IPS-18a (cell line): ENCODE data around the gene AGBL1.

Experiments used
- H3K27ac ChIP-seq: one replicate; pipeline ENCODE4 v1.5.1; 2013; ENCODE audit warnings: low read length
- H3K27me3 ChIP-seq: one replicate; pipeline ENCODE4 v1.6.1; 2013; ENCODE audit warnings: mild to moderate bottlenecking, low read length; ENCODE audit not compliant: control insufficient read depth, insufficient read depth
- H3K36me3 ChIP-seq: one replicate; pipeline ENCODE4 v1.6.1; 2013; ENCODE audit warnings: low read depth, low read length; ENCODE audit not compliant: control insufficient read depth
- H3K4me1 ChIP-seq: one replicate; pipeline ENCODE4 v1.6.1; 2013; ENCODE audit warnings: low read depth, low read length; ENCODE audit not compliant: control insufficient read depth
- H3K4me3 ChIP-seq: one replicate; pipeline ENCODE4 v1.5.1; 2013; ENCODE audit warnings: low read length
- H3K9ac ChIP-seq: one replicate; pipeline ENCODE4 v1.6.1; 2013; ENCODE audit warnings: mild to moderate bottlenecking, low read length, moderate library complexity
- H3K9me3 ChIP-seq: one replicate; pipeline ENCODE4 v1.6.1; 2013; ENCODE audit warnings: low read depth, low read length; ENCODE audit not compliant: control insufficient read depth

The AGBL1 gene

GRCh38 chr15:86384186-86384585, 304.5 kb downstream of the AGBL1 start:
- no peak overlapping the region for H3K27ac ChIP-seq
- no peaks in the 10 kb centered on the region for H3K9me3 ChIP-seq
- H3K27me3 ChIP-seq, result no peaks in the 10 kb centered on the region
- no peak overlapping the region for H3K9ac ChIP-seq
- H3K36me3 ChIP-seq, result no peaks in the 10 kb centered on the region
- peaks cover 6% of the 10 kb centered on the region for H3K4me1 ChIP-seq
- no peak overlapping the region for H3K4me3 ChIP-seq

- Histone ChIP-seq H3K27me3 (no peaks in the 10 kb centered on the region), H3K4me1 (no peaks in the 10 kb centered on the region), H3K27ac (no peak overlapping the region), H3K9ac (no peak overlapping the region), H3K36me3 (no peaks in the 10 kb centered on the region), H3K4me3 (no peak overlapping the region), H3K9me3 (no peaks in the 10 kb centered on the region)
These were observed 312.6 kb downstream of the AGBL1 start for GRCh38 chr15:86392296-86392695.

- H3K36me3 ChIP-seq, result no peaks in the 10 kb centered on the region
- H3K27me3 ChIP-seq, result no peaks in the 10 kb centered on the region
- H3K4me3 ChIP-seq, result no peak overlapping the region
- H3K9ac ChIP-seq, result no peak overlapping the region
- no peaks in the 10 kb centered on the region for H3K4me1 ChIP-seq
- no peaks in the 10 kb centered on the region for H3K9me3 ChIP-seq
- H3K27ac ChIP-seq, result no peak overlapping the region
These were observed 313.2 kb downstream of the AGBL1 start for GRCh38 chr15:86392874-86393273.

- Histone ChIP-seq H3K4me3 (no peak overlapping the region), H3K27me3 (no peaks in the 10 kb centered on the region), H3K27ac (no peak overlapping the region), H3K9me3 (no peaks in the 10 kb centered on the region), H3K9ac (no peak overlapping the region), H3K4me1 (no peaks in the 10 kb centered on the region), H3K36me3 (no peaks in the 10 kb centered on the region)
These were observed 315.2 kb downstream of the AGBL1 start for GRCh38 chr15:86394866-86395265.

- H3K4me3 ChIP-seq, result no peak overlapping the region
- no peaks in the 10 kb centered on the region for H3K9me3 ChIP-seq
- H3K4me1 ChIP-seq, result no peaks in the 10 kb centered on the region
- no peaks in the 10 kb centered on the region for H3K36me3 ChIP-seq
- H3K9ac ChIP-seq, result no peak overlapping the region
- H3K27me3 ChIP-seq, result no peaks in the 10 kb centered on the region
- H3K27ac ChIP-seq, result no peak overlapping the region
These were observed 319.6 kb downstream of the AGBL1 start for GRCh38 chr15:86399041-86399954.

GRCh38 chr15:86403221-86403620, 323.6 kb downstream of the AGBL1 start:
- Histone ChIP-seq H3K27me3 (no peaks in the 10 kb centered on the region), H3K9me3 (no peaks in the 10 kb centered on the region), H3K9ac (no peak overlapping the region), H3K27ac (no peak overlapping the region), H3K4me1 (peaks cover 5% of the 10 kb centered on the region), H3K4me3 (no peak overlapping the region), H3K36me3 (no peaks in the 10 kb centered on the region)

- no peaks in the 10 kb centered on the region for H3K9me3 ChIP-seq
- no peak overlapping the region for H3K4me3 ChIP-seq
- H3K27me3 ChIP-seq, result no peaks in the 10 kb centered on the region
- no peaks in the 10 kb centered on the region for H3K36me3 ChIP-seq
- peaks cover 5% of the 10 kb centered on the region for H3K4me1 ChIP-seq
- no peak overlapping the region for H3K27ac ChIP-seq
- no peak overlapping the region for H3K9ac ChIP-seq
These were observed 324.4 kb downstream of the AGBL1 start for GRCh38 chr15:86403914-86404583.

GRCh38 chr15:86408261-86408660, 328.6 kb downstream of the AGBL1 start:
- Histone ChIP-seq H3K27me3 (no peaks in the 10 kb centered on the region), H3K27ac (no peak overlapping the region), H3K4me1 (peaks cover 5% of the 10 kb centered on the region), H3K9me3 (no peaks in the 10 kb centered on the region), H3K4me3 (no peak overlapping the region), H3K9ac (no peak overlapping the region), H3K36me3 (no peaks in the 10 kb centered on the region)

GRCh38 chr15:86411916-86412315, 332.2 kb downstream of the AGBL1 start:
- H3K9ac ChIP-seq, result no peak overlapping the region
- H3K4me1 ChIP-seq, result peaks cover 5% of the 10 kb centered on the region
- H3K27ac ChIP-seq, result no peak overlapping the region
- no peaks in the 10 kb centered on the region for H3K9me3 ChIP-seq
- no peaks in the 10 kb centered on the region for H3K36me3 ChIP-seq
- H3K27me3 ChIP-seq, result no peaks in the 10 kb centered on the region
- H3K4me3 ChIP-seq, result no peak overlapping the region

- Histone ChIP-seq H3K9me3 (no peaks in the 10 kb centered on the region), H3K27me3 (no peaks in the 10 kb centered on the region), H3K9ac (no peak overlapping the region), H3K4me3 (no peak overlapping the region), H3K27ac (no peak overlapping the region), H3K4me1 (no peaks in the 10 kb centered on the region), H3K36me3 (no peaks in the 10 kb centered on the region)
These were observed 333.5 kb downstream of the AGBL1 start for GRCh38 chr15:86413191-86413590.

GRCh38 chr15:86425746-86426145, 346.1 kb downstream of the AGBL1 start:
- no peak overlapping the region for H3K4me3 ChIP-seq
- H3K9ac ChIP-seq, result no peak overlapping the region
- H3K9me3 ChIP-seq, result no peaks in the 10 kb centered on the region
- H3K36me3 ChIP-seq, result no peaks in the 10 kb centered on the region
- H3K27me3 ChIP-seq, result no peaks in the 10 kb centered on the region
- H3K27ac ChIP-seq, result no peak overlapping the region
- H3K4me1 ChIP-seq, result no peaks in the 10 kb centered on the region

- Histone ChIP-seq H3K9ac (no peak overlapping the region), H3K27ac (no peak overlapping the region), H3K27me3 (no peaks in the 10 kb centered on the region), H3K36me3 (no peaks in the 10 kb centered on the region), H3K9me3 (no peaks in the 10 kb centered on the region), H3K4me1 (no peaks in the 10 kb centered on the region), H3K4me3 (no peak overlapping the region)
These were observed 353.2 kb downstream of the AGBL1 start for GRCh38 chr15:86432861-86433260.
